Cardiac muscle cell (in vitro differentiated cells and primary cell): ENCODE results near the gene LGI4. TPM values are rescaled to one million over a fixed set of nuclear protein-coding genes. Genes with fewer than 3 reads are reported as not detected.

Experiments
- DNase-seq, 2 donors: peaks; one replicate each; pipeline versions ENCODE4 v3.0.0 to v3.0.0-alpha.2; 2010 to 2017; ENCODE audit warnings: low read depth in 1 of 2, low spot score in 1 of 2
- H3K27ac ChIP-seq: fragments of 200-600 bp; sonication (generic); 2 replicates; pipeline ENCODE4 v1.5.1; 2016
- H3K27me3 ChIP-seq: fragments of 200-600 bp; sonication (generic); 2 replicates; pipeline ENCODE4 v1.6.0; 2016; ENCODE audit warnings: control low read depth
- H3K36me3 ChIP-seq: fragments of 200-600 bp; sonication (generic); 2 replicates; pipeline ENCODE4 v1.5.1; 2016; ENCODE audit warnings: control low read depth
- H3K4me1 ChIP-seq: fragments of 200-600 bp; sonication (generic); 2 replicates; pipeline ENCODE4 v1.8.1; 2017; ENCODE audit warnings: low read depth, mild to moderate bottlenecking, mixed run types
- H3K4me3 ChIP-seq: fragments of 200-600 bp; sonication (generic); 2 replicates; pipeline ENCODE4 v1.5.1; 2016; ENCODE audit warnings: mild to moderate bottlenecking
- H3K9me3 ChIP-seq: fragments of 200-600 bp; sonication (generic); 2 replicates; pipeline ENCODE4 v1.5.1; 2017; ENCODE audit warnings: low read depth, mild to moderate bottlenecking, control low read depth
- polyA plus RNA-seq: library from polyadenylated mRNA; unstranded; fragments of >200 nt; fragmentation: Nextera tagmentation; extraction: Ambion mirVana; gene quantifications from 2 replicates; pipeline ENCODE4 v1.2.1, GENCODE V29; 2016
- total RNA-seq: library from RNA; depleted of rRNA; stranded (reverse); fragments of >200 nt; gene quantifications from 2 replicates; pipeline ENCODE4 v1.2.3, GENCODE V29; 2016
- TF ChIP-seq, protein P1 (sequence below): IDR thresholded peaks from 2 replicates; pipeline ENCODE4 v1.5.1; 2012; ENCODE audit warnings: low read depth, mild to moderate bottlenecking, low read length

The LGI4 gene
- total and polyA plus RNA-seq, 2 experiments from 2014 or later = 26.7 to 45.5 TPM

DNA sequence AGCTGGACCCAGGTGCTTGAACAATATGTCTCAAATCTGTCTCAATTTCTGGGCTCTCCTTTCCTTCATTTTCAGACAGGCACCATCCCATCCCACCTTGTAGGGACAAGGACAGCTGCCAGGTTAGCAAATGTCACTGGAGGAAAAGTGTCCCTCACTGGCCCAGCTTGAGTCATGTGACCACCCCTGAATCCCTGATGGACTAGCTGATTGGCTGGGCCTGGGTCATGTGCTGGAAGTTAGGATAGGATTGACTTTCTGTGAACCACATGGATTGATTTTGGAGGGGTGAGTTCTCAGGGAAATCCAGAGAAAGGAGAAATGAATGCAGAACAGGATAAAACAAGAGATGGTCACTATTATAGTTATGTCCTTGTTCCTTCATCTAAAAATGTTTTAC lies 47.5 kb downstream of the LGI4 start:
- Histone ChIP-seq H3K27me3 (no peaks in the 10 kb centered on the region), H3K4me1 (no peaks in the 10 kb centered on the region), H3K4me3 (no peak overlapping the region), H3K27ac (no peak overlapping the region), H3K36me3 (no peaks in the 10 kb centered on the region), H3K9me3 (no peaks in the 10 kb centered on the region)
- TF ChIP-seq, protein P1, sequence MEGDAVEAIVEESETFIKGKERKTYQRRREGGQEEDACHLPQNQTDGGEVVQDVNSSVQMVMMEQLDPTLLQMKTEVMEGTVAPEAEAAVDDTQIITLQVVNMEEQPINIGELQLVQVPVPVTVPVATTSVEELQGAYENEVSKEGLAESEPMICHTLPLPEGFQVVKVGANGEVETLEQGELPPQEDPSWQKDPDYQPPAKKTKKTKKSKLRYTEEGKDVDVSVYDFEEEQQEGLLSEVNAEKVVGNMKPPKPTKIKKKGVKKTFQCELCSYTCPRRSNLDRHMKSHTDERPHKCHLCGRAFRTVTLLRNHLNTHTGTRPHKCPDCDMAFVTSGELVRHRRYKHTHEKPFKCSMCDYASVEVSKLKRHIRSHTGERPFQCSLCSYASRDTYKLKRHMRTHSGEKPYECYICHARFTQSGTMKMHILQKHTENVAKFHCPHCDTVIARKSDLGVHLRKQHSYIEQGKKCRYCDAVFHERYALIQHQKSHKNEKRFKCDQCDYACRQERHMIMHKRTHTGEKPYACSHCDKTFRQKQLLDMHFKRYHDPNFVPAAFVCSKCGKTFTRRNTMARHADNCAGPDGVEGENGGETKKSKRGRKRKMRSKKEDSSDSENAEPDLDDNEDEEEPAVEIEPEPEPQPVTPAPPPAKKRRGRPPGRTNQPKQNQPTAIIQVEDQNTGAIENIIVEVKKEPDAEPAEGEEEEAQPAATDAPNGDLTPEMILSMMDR = no peak
- DNase-seq = no peak

DNA sequence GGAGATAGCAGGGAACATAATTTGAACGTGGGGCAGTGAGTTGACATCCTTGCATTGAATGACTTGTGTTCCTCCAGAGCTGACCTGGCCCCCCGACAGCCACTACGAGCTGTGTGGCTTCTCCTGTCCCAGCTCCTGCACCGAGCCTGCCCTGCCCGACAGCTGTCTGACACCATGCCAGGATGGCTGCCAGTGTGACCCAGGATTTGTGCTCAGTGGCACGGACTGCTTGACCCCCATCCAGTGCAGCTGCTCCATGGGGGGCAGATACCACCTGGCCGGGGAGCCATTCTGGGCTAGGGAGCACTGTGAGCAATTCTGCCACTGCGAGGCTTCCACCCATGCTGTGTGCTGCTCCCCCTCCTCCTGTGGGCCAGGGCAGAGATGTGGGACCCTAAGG lies 48.4 kb downstream of the LGI4 start:
- no peak overlapping the region for H3K4me3 ChIP-seq
- no peaks in the 10 kb centered on the region for H3K27me3 ChIP-seq
- TF ChIP-seq, protein P1 = no peak
- DNase-seq = no peak
- H3K4me1 ChIP-seq = no peaks in the 10 kb centered on the region
- no peaks in the 10 kb centered on the region for H3K9me3 ChIP-seq
- no peak overlapping the region for H3K27ac ChIP-seq
- H3K36me3 ChIP-seq = no peaks in the 10 kb centered on the region

DNA sequence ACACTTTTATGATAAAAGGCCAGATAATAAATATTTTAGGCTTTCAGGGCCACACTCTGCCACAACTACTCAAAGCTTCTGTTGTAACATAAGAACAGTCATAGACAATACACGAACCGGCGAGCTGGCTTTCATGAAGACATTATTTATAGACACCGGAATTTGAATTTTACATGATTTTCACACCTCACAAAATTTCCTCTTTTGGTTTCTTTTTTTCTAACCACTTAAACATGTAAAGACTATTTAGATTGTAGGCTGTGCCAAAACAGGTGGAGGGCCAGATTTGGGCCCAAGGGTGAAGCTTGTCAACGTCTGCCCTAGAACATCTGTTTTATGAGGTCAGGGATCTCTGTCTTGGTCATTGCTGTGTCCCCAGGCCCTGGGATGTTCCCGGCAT lies 48.9 kb downstream of the LGI4 start:
- H3K36me3 ChIP-seq = no peaks in the 10 kb centered on the region
- TF ChIP-seq, protein P1 = no peak
- H3K4me1 ChIP-seq = no peaks in the 10 kb centered on the region
- DNase-seq = no peak
- no peak overlapping the region for H3K27ac ChIP-seq
- H3K4me3 ChIP-seq = no peak overlapping the region
- no peaks in the 10 kb centered on the region for H3K9me3 ChIP-seq
- H3K27me3 ChIP-seq = no peaks in the 10 kb centered on the region

DNA sequence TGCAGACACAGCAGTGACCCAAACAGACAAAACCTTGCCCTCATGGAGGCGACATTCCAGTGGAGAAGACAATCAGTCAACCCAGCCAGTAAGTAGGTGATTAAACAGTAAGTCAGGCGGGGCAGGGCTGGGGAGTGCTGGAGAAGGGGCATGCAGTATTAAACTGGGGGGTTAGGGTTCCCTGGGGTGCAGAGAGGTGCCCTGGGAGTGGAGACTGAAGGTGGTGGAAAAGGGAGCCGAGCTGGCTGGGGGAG lies 50.4 kb downstream of the LGI4 start:
- DNase-seq = no peak
- H3K4me3 ChIP-seq = no peak overlapping the region
- no peak overlapping the region for H3K27ac ChIP-seq
- no peaks in the 10 kb centered on the region for H3K36me3 ChIP-seq
- TF ChIP-seq, protein P1 = no peak
- H3K4me1 ChIP-seq = no peaks in the 10 kb centered on the region
- H3K9me3 ChIP-seq = no peaks in the 10 kb centered on the region
- no peaks in the 10 kb centered on the region for H3K27me3 ChIP-seq

DNA sequence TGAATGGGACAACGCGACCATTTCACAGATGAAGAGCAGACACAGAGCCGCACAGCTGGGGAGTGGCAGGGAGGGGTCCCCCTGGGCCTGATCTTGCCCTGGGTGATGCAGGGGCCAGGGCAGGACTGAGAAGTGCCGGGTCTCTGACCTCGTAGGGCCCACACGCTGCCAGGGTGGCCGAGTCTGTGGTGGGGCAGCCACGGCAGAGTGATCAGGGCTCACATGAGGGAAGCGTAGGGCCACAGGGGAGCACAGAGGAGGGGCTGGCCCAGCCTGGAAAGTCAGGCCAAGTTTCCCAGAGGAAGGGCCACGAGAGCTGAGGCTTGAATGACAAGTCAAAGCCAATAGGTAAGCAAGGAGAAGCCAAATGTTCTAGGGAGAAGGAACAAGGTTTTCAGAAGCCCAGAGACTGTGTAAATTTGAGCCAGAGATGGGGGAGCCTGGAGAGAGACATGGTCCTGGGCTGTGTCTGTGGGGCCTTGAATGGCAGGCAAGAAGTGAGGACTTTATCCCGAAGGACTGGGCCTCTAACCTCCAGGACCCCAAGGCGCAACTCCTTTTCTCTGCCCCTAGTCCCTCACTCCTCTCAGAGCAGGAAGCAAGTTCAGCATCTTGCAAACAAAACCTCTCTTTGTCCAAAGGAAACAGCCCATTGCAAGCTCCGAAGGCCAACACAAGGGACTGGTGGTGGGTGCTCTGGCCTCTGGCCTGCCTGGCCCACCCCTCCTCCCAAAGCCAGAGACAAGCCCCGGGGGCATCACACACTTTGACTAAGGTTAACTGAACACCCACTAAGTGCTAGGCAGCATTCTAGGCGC lies 51.0 kb downstream of the LGI4 start:
- no peak overlapping the region for H3K27ac ChIP-seq
- H3K27me3 ChIP-seq = no peaks in the 10 kb centered on the region
- no peak overlapping the region for H3K4me3 ChIP-seq
- no peak for DNase-seq
- no peaks in the 10 kb centered on the region for H3K4me1 ChIP-seq
- TF ChIP-seq, protein P1 = no peak
- H3K36me3 ChIP-seq = no peaks in the 10 kb centered on the region
- no peaks in the 10 kb centered on the region for H3K9me3 ChIP-seq
